GM23338 (cell line): ENCODE data around the gene NFIB. TPM values are rescaled to one million over a fixed set of nuclear protein-coding genes. Genes with fewer than 3 reads are reported as not detected.

Experiments used
- ATAC-seq: fragments of 200-7000 bp; cut with Tn5 transposase; 3 replicates; pipeline ENCODE4 v1.9.1; 2020
- DNase-seq: peaks from one replicate; pipeline ENCODE4 v3.0.0-alpha.2; 2015; ENCODE audit warnings: low spot score
- H2AFZ ChIP-seq: fragments of 200-600 bp; sonication (generic); 2 replicates; pipeline ENCODE4 v1.8.0; 2016; ENCODE audit warnings: antibody characterized with exemption, mild to moderate bottlenecking, moderate library complexity
- H3F3A ChIP-seq: fragments of 200-600 bp; sonication (generic); replicated peaks from 2 replicates; pipeline ENCODE4 v1.8.0; 2017; ENCODE audit warnings: antibody characterized with exemption, mixed run types, low read depth
- H3K27ac ChIP-seq: fragments of 200-600 bp; sonication (generic); 2 replicates; pipeline ENCODE4 v1.6.1; 2016; ENCODE audit warnings: low read depth
- H3K27me3 ChIP-seq: fragments of 200-600 bp; sonication (generic); 2 replicates; pipeline ENCODE4 v1.8.0; 2016; ENCODE audit warnings: mild to moderate bottlenecking, mixed run types, moderate library complexity; ENCODE audit not compliant: insufficient read depth
- H3K36me3 ChIP-seq: fragments of 200-600 bp; sonication (generic); 2 replicates; pipeline ENCODE4 v1.8.0; 2016; ENCODE audit warnings: mild to moderate bottlenecking; ENCODE audit not compliant: insufficient read depth
- H3K4me1 ChIP-seq: fragments of 200-600 bp; sonication (generic); 2 replicates; pipeline ENCODE4 v1.8.0; 2016; ENCODE audit warnings: mild to moderate bottlenecking, moderate library complexity; ENCODE audit not compliant: insufficient read depth
- H3K4me2 ChIP-seq: fragments of 200-600 bp; sonication (generic); 2 replicates; pipeline ENCODE4 v1.7.1; 2017; ENCODE audit warnings: mixed run types
- H3K4me3 ChIP-seq: fragments of 200-600 bp; sonication (generic); 2 replicates; pipeline ENCODE4 v1.6.1; 2016; ENCODE audit warnings: mixed run types
- H3K79me2 ChIP-seq: fragments of 200-600 bp; sonication (generic); replicated peaks from 2 replicates; pipeline ENCODE4 v1.8.0; 2017; ENCODE audit warnings: mild to moderate bottlenecking; ENCODE audit not compliant: insufficient read depth
- H3K9me2 ChIP-seq: fragments of 200-600 bp; sonication (generic); 2 replicates; pipeline ENCODE4 v1.8.0; 2017; ENCODE audit not compliant: insufficient read depth
- H4K20me1 ChIP-seq: fragments of 200-600 bp; sonication (generic); replicated peaks from 2 replicates; pipeline ENCODE4 v1.8.0; 2017; ENCODE audit warnings: mild to moderate bottlenecking; ENCODE audit not compliant: insufficient read depth
- H3K27ac Mint-ChIP-seq: 2 replicates; pipeline ENCODE4 v1.8.0; 2020; ENCODE audit warnings: inconsistent platforms, mild to moderate bottlenecking, moderate library complexity, mixed read lengths
- H3K27me3 Mint-ChIP-seq: 3 replicates; pipeline ENCODE4 v1.8.0; 2022; ENCODE audit warnings: low read depth, mild to moderate bottlenecking, moderate library complexity, mixed read lengths, inconsistent platforms; ENCODE audit not compliant: insufficient read depth, poor library complexity
- H3K36me3 Mint-ChIP-seq: 3 replicates; pipeline ENCODE4 v1.8.0; 2021; ENCODE audit warnings: low read depth, mild to moderate bottlenecking, inconsistent platforms, moderate library complexity, mixed read lengths
- H3K4me1 Mint-ChIP-seq: 3 replicates; pipeline ENCODE4 v1.8.0; 2020; ENCODE audit warnings: mild to moderate bottlenecking, inconsistent platforms, mixed read lengths
- H3K4me3 Mint-ChIP-seq: 3 replicates; pipeline ENCODE4 v1.8.0; 2021; ENCODE audit warnings: moderate library complexity, mild to moderate bottlenecking, inconsistent platforms, mixed read lengths
- H3K9me3 Mint-ChIP-seq: 3 replicates; pipeline ENCODE4 v1.8.0; 2020; ENCODE audit warnings: moderate library complexity, mild to moderate bottlenecking, inconsistent platforms, mixed read lengths
- CREB1 ChIP-seq: fragments of 250-450 bp; sonication (Bioruptor Pico); IDR thresholded peaks from 2 replicates; pipeline ENCODE4 v1.5.0; 2020; ENCODE audit warnings: low read depth, mild to moderate bottlenecking, moderate library complexity
- CTCF ChIP-seq, 2 experiments: fragments of 200-600 bp in 1 of 2; sonication (generic) in 1 of 2; conservative IDR thresholded peaks; 2 replicates each; pipeline versions ENCODE4 v1.5.1 to v1.6.1; 2016 to 2017; ENCODE audit warnings: antibody characterized with exemption in 2 of 2, low read depth in 2 of 2, mild to moderate bottlenecking in 2 of 2, moderate library complexity in 1 of 2
- EZH2 ChIP-seq: fragments of 200-600 bp; sonication (generic); IDR thresholded peaks from one replicate; pipeline ENCODE4 v1.8.0; 2017; ENCODE audit warnings: antibody characterized with exemption, mild to moderate bottlenecking, low read depth; ENCODE audit not compliant: unreplicated experiment
- JUNB ChIP-seq: IDR thresholded peaks from one replicate; pipeline ENCODE4 v1.6.1; 2016; ENCODE audit warnings: antibody characterized with exemption; ENCODE audit not compliant: unreplicated experiment
- NANOG ChIP-seq: IDR thresholded peaks from 2 replicates; pipeline ENCODE4 v1.6.1; 2016; ENCODE audit warnings: antibody characterized with exemption, borderline replicate concordance
- REST ChIP-seq: IDR thresholded peaks from one replicate; pipeline ENCODE4 v1.6.1; 2018; ENCODE audit warnings: antibody characterized with exemption; ENCODE audit not compliant: unreplicated experiment
- ZNF114 ChIP-seq: fragments of 250-450 bp; sonication (Bioruptor Pico); IDR thresholded peaks from 2 replicates; pipeline ENCODE4 v1.5.0; 2020; ENCODE audit warnings: mild to moderate bottlenecking, moderate library complexity
- ZNF462 ChIP-seq: fragments of 250-450 bp; sonication (Bioruptor Pico); IDR thresholded peaks from 2 replicates; pipeline ENCODE4 v1.5.0; 2020; ENCODE audit warnings: mild to moderate bottlenecking, moderate library complexity
- polyA plus RNA-seq: library from polyadenylated mRNA; unstranded; fragments of >200 nt; fragmentation: Nextera tagmentation; extraction: Ambion mirVana; gene quantifications from 2 replicates; pipeline ENCODE4 v1.2.1, GENCODE V29; 2016
- total RNA-seq: library from RNA; depleted of rRNA; stranded (reverse); fragments of >200 nt; shearing (Covaris generic); gene quantifications from 2 replicates; pipeline ENCODE4 v1.2.3, GENCODE V29; 2014

Gene NFIB
- total and polyA plus RNA-seq, 2 experiments from 2014 or later: 3.9 to 4.7 TPM

- TF ChIP-seq ZNF462 (CRISPR knock-in tag) (no peak), ZNF114 (CRISPR knock-in tag) (no peak), CTCF (conservative IDR thresholded peaks at IDR 0.05; ENCODE audit: low read depth in 2 of 2) (no peak)
Measured at GRCh38 chr9:14271093-14271673, 42.8 kb downstream of the NFIB start (continued).

- Mint-ChIP-seq H3K4me3 (no peak overlapping the region), H3K4me1 (peaks cover 48% of the 10 kb centered on the region), H3K27me3 (peaks cover 2% of the 10 kb centered on the region), H3K9me3 (no peaks in the 10 kb centered on the region), H3K27ac (no peak overlapping the region), H3K36me3 (peaks cover 4% of the 10 kb centered on the region; the same call in 2 of the 3 replicates)
- Histone ChIP-seq H4K20me1 (no peaks in the 10 kb centered on the region), H3K4me1 (peaks cover 31% of the 10 kb centered on the region), H3K4me3 (no peak overlapping the region), H3F3A (peaks cover 7% of the 10 kb centered on the region; the same call in 1 of the 2 replicates), H3K27me3 (no peaks in the 10 kb centered on the region), H3K36me3 (no peaks in the 10 kb centered on the region), H3K79me2 (no peaks in the 10 kb centered on the region), H3K4me2 (no peak overlapping the region), H2AFZ (no peak overlapping the region), H3K27ac (no peak overlapping the region), H3K9me2 (0 out of 2 replicates have a peak, but pooled peaks cover 6% of the 10 kb centered on the region)
- DNase-seq (no peak), ATAC-seq (no peak)
- TF ChIP-seq JUNB (no peak), EZH2 (no peak), REST (no peak), ZNF114 (CRISPR knock-in tag) (no peak), CREB1 (CRISPR knock-in tag) (no peak), NANOG (no peak)
Measured at GRCh38 chr9:14270358-14271092, 43.4 kb downstream of the NFIB start.
